DMS53 treated with DMSO at 0.1 percent for 48 hours (cell line): ENCODE results near the gene ZNF185.

ENCODE experiments used
- DNase-seq: peaks from one replicate; lab custom pipeline; 2025; ENCODE audit not compliant: unreplicated experiment; lab: John Stamatoyannopoulos, UW

Gene ZNF185

DNA sequence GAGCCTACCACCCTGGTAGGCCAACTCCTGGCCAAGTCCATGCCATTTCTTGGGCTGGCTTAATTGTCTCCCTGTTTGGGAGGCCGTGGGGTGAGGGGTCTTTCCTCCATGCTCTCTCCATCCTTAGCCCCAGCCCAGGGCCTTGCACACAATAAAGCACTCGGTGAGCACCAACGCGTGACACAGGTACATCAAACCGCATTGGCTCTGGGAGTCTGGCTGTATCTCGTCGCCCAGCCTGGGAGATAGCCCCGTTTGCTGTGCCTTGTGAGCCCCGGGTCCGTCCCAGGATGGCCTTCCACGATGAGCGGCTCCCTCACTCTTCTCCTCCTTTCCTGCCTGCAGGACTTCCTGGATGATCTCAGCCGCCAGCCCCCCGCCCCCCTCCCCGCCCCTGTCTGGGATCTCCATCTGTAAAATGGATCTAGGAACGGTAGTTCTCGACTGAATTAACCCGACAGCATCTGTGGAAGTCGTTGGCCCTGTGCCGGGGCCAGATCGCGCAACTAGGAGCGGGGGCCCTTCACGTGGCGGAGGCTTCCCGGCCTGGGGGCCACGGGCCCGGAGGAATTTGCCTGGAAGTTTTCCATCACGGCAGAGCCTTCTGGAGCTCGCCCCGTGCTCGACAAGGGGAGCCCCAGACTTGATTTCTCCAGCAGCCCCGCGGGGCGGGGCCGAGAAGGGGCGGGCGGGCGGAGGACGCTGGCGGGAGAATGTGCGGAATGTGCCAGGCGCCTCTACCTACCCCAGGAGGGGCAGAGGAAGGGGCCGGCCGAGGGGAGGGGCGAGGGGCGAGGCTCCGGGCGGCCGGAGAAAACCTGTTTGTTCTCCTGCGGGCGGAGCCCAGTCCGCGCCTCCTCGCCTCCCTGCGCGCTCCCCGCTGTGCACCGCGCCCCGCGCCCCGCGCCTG, at the start of gene ZNF185:
TSS of gene ZNF185 (plus strand) at position 846 of the 910 bp plus-strand sequence. CDS start 16,423 bp downstream, outside the sequence.
- DNase-seq = peak; percentile 13

- DNase-seq = no peak
Observed at GRCh38 chrX:152850465-152850864, 47.4 kb upstream of the ZNF185 start.

DNA sequence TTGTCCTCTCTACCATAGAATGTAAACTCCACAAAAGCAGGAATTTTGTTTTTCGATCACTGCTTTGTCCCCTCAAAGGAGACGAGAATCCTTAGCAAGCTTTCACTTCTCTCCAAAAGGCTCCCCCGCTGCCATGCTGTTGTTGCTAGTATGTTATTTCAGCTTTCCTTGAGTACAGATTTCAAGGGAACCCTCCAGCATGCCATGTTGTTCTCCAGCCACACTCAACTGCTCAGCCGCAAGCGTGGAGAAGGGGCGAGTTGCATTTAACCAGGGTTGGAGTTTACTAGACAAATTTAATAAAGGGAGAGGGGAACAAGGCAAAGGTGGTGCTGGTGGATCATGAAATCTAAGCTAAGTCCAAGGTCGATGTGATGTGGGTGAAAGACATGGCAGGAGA, 43.9 kb upstream of the ZNF185 start:
- no peak for DNase-seq

- DNase-seq = peak; percentile 13
Observed at GRCh38 chrX:152861116-152861515, 36.8 kb upstream of the ZNF185 start.

GRCh38 chrX:152861826-152862225, 36.0 kb upstream of the ZNF185 start:
- no peak for DNase-seq

DNA sequence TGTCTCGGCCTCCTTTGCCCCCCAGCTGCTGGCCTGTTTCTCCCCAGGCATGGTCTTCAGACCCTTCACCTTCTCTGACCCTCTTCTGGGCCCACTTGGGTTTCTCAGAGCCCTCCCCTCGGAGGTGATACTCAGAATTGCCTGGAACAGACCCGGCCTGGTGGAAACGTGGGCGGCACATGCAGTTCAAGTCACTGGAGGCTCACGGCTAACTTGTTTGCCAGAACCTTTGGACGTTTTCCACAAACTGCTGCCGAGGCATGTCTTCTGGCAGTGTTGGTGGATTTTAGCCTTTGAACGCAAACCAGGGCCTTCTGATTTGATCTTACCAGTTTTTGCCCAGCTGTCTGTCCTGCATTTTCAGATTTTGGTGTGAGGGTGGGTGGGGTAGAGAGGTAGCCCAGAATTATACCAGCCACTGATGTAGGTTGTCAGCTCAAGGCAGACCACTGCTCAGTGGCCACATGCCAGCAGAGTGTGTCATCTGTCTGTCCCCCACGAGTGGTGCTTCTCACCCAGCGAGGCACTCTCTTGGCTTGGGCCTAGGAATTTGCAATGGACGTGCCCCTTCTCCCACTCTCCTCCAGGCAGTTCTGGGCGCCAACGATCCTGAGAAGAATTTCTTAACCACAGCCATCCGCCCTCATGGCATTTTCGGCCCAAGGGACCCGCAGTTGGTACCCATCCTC, 32.5 kb upstream of the ZNF185 start:
- DNase-seq = no peak

- no peak for DNase-seq
Observed at GRCh38 chrX:152866386-152866785, 31.5 kb upstream of the ZNF185 start.

DNA sequence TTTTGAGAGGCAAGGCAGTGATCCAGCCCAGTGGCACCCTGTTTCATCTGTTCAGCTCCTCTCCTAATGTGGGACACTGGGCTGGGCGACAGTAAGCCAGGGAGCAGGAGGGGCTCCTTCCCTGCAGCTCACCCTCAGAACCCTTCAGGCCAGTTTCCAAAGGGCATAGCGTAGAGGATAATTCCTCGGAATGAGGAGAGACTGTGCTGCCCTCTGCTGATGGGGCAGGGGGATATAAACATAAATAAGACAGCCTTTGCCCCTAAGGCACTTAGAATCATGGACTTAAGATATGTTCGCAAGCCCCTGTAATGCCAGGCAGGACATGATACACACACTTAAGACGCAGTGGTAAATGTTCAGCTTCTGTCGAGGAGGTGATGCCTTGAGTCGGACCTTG, 27.9 kb upstream of the ZNF185 start:
- no peak for DNase-seq

- no peak for DNase-seq
Observed at GRCh38 chrX:152871260-152871659, 26.6 kb upstream of the ZNF185 start.

DNA sequence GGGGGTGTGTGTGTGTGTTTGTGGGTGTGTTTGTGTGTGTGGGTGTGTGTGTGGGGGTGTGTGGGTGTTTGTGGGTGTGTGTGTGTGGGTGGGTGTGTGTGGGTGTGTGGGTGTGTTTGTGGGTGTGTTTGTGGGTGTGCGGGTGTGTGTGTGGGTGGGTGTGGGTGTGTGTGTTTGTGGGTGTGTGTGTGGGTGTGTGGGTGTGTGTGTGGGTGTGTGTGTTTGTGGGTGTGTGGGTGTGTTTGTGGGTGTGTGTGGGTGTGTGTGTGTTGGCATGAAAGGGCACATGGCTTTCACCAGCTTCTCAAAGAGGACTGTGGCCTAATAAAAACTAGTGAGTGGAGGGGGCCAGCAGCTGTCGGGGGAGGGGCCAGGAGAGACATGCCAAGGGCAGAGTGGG, 25.3 kb upstream of the ZNF185 start:
- DNase-seq = no peak

GRCh38 chrX:152873361-152873760, 24.5 kb upstream of the ZNF185 start:
- DNase-seq = no peak

- DNase-seq = no peak
Observed at GRCh38 chrX:152876931-152877840, 20.7 kb upstream of the ZNF185 start.

DNA sequence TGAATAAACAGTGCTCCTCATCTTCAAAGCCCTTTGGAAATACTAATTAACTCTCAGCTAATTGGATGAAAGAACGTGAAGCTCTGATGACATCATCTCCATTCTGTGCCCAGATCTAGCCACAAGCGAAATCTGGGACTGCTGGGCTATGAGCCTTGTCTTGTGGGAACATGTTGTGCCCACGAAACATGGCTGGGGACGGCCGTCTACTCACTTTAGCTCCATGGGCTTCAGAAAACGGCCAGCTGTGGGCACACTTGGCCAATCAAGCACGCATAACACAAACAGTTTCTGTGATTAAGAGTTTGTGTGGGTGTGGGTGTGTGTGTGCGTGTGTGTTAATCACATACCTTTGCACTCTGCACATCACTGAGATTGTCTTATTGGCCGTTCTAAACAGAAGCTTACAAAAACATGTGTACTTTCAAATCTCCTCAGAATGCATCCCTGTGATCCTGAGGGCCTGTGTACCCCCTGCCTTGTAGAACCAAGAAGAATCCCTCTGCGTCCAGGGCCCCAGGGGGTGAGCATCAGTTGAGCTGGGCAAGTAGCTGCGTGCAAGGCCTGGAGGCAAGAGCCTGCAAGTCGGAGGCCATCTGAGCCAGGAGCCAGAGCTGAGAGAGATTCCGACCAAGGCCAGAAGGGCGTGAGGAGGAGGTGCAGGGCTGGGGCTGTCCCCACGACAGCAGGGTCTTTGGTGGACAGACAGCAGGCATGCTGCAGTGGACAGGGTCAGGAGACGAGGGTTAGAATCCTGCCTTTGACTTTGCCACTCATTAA, 18.7 kb upstream of the ZNF185 start:
- no peak for DNase-seq

- DNase-seq = no peak
Observed at GRCh38 chrX:152881289-152881688, 16.6 kb upstream of the ZNF185 start.

GRCh38 chrX:152884171-152884570, 13.7 kb upstream of the ZNF185 start:
- DNase-seq = no peak

DNA sequence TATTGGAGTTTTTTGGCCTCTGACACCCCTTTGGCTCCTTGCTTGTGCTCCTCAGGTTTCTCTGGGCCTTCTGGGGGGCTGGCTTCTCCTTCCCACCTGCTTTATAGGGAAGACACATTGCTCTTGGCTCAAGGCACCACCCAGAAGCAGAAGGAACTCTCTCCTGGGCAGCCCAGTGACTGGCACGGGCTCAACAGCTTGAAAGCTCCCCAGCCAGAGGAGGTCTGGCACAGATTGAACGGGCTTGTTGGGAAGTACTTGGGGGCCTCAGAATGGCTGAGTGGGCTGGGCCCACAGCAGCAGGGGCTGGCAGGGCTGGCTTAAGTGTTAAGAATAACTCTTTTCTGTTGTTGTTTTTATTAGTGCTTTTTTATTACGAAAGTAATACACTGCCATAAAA, 11.2 kb upstream of the ZNF185 start:
- DNase-seq = no peak

GRCh38 chrX:152892499-152892898, 5.4 kb upstream of the ZNF185 start:
- no peak for DNase-seq

DNA sequence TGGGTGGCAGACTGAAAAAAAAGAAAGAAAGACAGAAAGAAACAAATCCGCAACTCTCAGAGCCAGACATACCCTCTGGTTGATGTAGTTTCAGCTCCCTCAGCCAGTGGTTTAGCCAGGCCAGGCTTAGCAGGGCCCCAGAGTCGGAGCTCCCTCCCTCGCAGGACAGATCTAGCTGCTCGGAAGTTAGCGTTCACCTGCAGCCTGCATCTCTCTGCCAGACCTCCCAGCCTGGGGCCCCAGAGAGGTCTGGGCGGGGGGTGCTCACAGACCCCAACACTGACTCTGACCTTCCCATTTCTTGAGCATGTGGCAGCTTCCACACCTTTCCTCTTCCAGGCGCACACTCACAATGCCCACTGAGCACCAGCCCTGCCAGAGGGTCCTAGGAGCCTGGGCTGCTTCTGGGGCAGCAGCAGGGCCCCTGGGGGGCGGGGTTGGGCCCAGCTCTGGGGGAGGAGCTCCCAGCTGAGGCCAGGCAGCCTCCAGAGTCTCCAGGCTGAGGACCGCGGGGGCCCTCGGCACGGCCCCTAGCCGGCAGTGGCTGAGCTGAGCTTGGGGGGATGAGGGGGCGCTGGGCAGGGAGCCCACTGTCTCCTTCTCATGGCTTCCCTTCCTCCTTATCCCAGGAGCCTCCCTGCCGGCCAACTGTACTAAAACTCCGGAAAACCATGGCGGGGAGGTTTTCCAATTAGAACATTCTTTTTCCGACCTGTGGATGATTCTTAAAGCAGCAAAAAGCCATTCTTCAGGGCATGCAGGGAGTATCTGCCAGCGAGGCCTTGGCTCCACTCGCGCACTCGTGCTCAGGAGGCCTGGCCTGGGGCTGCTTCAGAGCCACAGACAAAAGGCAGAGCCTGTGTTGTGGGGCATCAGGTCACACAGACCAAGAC, 4.6 kb upstream of the ZNF185 start:
- DNase-seq = no peak

DNA sequence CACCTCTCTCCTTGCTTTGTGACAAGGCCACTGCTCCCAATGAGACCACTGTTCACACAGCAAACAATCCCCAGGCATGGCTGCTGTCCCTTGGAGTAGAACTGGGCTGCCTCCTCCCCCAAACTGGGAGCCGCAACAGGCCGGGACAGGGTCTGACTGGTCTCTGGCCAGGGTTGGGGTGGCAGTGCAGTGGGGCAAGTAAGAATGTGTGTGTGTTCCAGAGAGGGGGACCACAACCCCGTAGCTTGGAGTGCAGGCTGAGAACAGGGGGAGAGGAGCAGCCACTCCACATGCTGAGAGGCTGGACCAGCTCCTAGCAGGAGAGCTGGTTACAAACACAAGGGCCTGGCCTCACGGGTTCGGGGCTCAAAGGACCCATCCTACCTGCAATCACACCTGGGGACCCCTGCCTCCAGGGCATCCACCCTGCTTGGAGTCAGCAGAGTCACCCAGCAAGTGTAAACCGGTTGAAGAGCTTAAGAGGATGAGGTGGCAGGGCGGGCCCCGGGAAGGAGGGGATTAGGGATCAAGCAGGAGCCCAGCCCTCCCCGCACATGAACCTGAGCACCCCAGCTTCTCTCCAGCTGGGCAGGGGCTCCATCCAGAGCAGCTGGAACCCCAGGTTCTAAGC, 3.8 kb upstream of the ZNF185 start:
- DNase-seq = no peak
